ENCODE results near the gene LRAT. TPM values are rescaled to one million over a fixed set of nuclear protein-coding genes. Genes with fewer than 3 reads are reported as not detected.

Gene LRAT
- total RNA-seq, 1 donor from 2014 or later = not detected

DNA sequence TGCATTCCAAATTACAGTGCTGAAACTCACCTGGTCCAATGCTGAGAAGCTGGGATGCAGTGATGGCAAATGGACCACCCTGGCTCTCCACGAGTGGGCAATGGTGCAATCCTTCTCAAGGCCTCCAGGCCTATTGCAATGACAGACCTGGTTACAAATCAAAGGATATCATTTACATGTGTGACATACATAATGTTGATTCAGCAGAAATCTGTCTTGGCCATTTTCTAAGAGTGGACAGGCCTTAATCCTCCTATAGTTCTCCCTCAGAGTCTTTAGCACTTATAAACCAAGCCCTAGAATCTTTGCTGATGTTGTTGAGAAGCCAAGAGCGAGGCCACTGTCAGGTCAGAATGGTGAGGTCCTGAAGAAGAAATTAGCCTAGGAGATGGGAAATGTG is 17.1 kb downstream of the LRAT start:
- H3K36me3 Mint-ChIP-seq (ENCODE audit: unreplicated experiment) = no peaks in the 10 kb centered on the region
- no peaks in the 10 kb centered on the region for H3K9me3 Mint-ChIP-seq (ENCODE audit: unreplicated experiment)
- DNase-seq (ENCODE audit: extremely low spot score, unreplicated experiment) = no peak
- no peak overlapping the region for H3K4me3 Mint-ChIP-seq (ENCODE audit: unreplicated experiment)
- H3K4me1 Mint-ChIP-seq (ENCODE audit: unreplicated experiment) = no peaks in the 10 kb centered on the region
- no peaks in the 10 kb centered on the region for H3K27me3 Mint-ChIP-seq (ENCODE audit: unreplicated experiment)
- TF ChIP-seq, protein P1, sequence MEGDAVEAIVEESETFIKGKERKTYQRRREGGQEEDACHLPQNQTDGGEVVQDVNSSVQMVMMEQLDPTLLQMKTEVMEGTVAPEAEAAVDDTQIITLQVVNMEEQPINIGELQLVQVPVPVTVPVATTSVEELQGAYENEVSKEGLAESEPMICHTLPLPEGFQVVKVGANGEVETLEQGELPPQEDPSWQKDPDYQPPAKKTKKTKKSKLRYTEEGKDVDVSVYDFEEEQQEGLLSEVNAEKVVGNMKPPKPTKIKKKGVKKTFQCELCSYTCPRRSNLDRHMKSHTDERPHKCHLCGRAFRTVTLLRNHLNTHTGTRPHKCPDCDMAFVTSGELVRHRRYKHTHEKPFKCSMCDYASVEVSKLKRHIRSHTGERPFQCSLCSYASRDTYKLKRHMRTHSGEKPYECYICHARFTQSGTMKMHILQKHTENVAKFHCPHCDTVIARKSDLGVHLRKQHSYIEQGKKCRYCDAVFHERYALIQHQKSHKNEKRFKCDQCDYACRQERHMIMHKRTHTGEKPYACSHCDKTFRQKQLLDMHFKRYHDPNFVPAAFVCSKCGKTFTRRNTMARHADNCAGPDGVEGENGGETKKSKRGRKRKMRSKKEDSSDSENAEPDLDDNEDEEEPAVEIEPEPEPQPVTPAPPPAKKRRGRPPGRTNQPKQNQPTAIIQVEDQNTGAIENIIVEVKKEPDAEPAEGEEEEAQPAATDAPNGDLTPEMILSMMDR (IDR thresholded peaks at IDR 0.05) = no peak
- H3K27ac Mint-ChIP-seq (ENCODE audit: unreplicated experiment) = no peak overlapping the region

DNA sequence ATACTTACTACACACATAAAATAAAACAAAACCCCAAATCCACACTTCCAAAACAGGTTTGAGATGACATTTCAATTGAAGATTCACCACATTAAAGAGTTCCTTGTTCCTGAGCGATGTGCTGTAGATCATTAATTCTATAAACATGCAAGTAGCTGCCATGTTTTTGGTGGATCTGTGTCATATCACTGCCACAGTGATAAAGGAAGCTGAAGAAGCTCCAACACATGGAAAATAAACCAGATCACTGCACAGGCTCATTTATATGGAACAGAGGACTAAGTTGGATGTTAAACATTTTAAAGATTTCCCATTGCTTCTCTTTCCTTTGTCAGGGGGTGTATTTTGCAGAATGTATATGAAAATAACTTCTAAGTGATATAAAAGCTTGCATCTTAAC is 34.5 kb downstream of the LRAT start:
- Mint-ChIP-seq H3K36me3 (ENCODE audit: unreplicated experiment) (no peaks in the 10 kb centered on the region), H3K27ac (ENCODE audit: unreplicated experiment) (no peak overlapping the region), H3K9me3 (ENCODE audit: unreplicated experiment) (peaks cover 4% of the 10 kb centered on the region), H3K4me3 (ENCODE audit: unreplicated experiment) (no peak overlapping the region), H3K27me3 (ENCODE audit: unreplicated experiment) (peaks cover 3% of the 10 kb centered on the region), H3K4me1 (ENCODE audit: unreplicated experiment) (no peaks in the 10 kb centered on the region)
- DNase-seq (ENCODE audit: extremely low spot score, unreplicated experiment) = no peak
- TF ChIP-seq, protein P1 (IDR thresholded peaks at IDR 0.05) = no peak

DNA sequence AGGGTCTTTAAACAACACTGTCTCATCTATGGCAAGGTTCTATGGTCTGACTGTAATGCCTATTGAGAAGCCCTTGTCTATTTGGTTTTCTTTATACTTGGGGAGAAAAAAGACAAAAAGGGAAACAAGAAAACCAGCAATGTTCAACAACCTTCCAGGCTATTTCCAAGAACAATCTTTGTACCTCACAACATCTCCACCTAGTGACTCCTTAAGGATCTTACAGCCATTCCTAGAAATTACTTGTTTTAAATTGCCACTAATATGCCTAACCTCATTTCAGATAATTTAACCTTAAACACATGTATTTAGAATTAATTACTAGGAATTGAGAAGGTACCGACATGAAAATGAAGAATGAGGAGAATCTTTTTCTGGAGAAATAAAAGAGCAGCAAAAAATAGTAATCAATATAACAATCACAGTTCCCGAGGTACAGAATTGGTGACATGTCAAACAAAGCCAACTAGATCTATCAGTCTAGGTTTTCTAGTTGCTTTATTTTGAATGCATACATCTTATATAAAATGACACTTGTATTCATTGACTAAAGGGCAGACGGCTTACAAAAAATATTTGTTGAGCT is 35.7 kb downstream of the LRAT start:
- no peaks in the 10 kb centered on the region for H3K4me1 Mint-ChIP-seq (ENCODE audit: unreplicated experiment)
- H3K4me3 Mint-ChIP-seq (ENCODE audit: unreplicated experiment) = no peak overlapping the region
- TF ChIP-seq, protein P1 (IDR thresholded peaks at IDR 0.05) = peak; percentile 58
- peaks cover 4% of the 10 kb centered on the region for H3K27me3 Mint-ChIP-seq (ENCODE audit: unreplicated experiment)
- no peak for DNase-seq (ENCODE audit: extremely low spot score, unreplicated experiment)
- H3K9me3 Mint-ChIP-seq (ENCODE audit: unreplicated experiment) = no peaks in the 10 kb centered on the region
- H3K36me3 Mint-ChIP-seq (ENCODE audit: unreplicated experiment) = no peaks in the 10 kb centered on the region
- no peak overlapping the region for H3K27ac Mint-ChIP-seq (ENCODE audit: unreplicated experiment)

GRCh38 chr4:154781126-154781982 is 37.6 kb downstream of the LRAT start, which contains the start of gene RBM46:
Gene RBM46, plus strand, starts transcription at chr4:154781272. Its CDS starts 15,481 bp downstream, at chr4:154796753.
- peak; percentile 84 for DNase-seq (ENCODE audit: extremely low spot score, unreplicated experiment)
- Mint-ChIP-seq H3K27me3 (ENCODE audit: unreplicated experiment) (peaks cover 6% of the 10 kb centered on the region), H3K36me3 (ENCODE audit: unreplicated experiment) (no peaks in the 10 kb centered on the region), H3K4me1 (ENCODE audit: unreplicated experiment) (no peaks in the 10 kb centered on the region), H3K4me3 (ENCODE audit: unreplicated experiment) (no peak within 1 kb of the TSS), H3K9me3 (ENCODE audit: unreplicated experiment) (no peaks in the 10 kb centered on the region), H3K27ac (ENCODE audit: unreplicated experiment) (no peak within 1 kb of the TSS)
- TF ChIP-seq, protein P1 (IDR thresholded peaks at IDR 0.05) = no peak

DNA sequence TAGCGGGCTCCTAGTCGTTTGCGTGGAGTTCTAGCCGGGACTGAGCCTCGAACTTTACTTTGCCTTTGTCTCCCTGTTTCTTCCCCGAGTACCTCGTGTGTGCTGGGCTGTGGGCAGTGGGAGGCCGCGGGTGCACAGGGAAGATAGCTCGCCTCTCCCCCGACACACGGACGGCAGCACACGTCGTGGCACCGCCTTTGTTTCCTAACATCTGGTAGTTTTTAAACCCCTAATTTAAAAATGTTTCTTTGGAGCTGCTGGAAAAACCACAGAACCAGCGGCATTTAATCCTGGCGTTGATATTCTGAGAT is 38.1 kb downstream of the LRAT start:
- no peak for DNase-seq (ENCODE audit: extremely low spot score, unreplicated experiment)
- Mint-ChIP-seq H3K4me1 (ENCODE audit: unreplicated experiment) (no peaks in the 10 kb centered on the region), H3K27ac (ENCODE audit: unreplicated experiment) (no peak overlapping the region), H3K36me3 (ENCODE audit: unreplicated experiment) (no peaks in the 10 kb centered on the region), H3K27me3 (ENCODE audit: unreplicated experiment) (peaks cover 6% of the 10 kb centered on the region), H3K4me3 (ENCODE audit: unreplicated experiment) (no peak overlapping the region), H3K9me3 (ENCODE audit: unreplicated experiment) (no peaks in the 10 kb centered on the region)
- TF ChIP-seq, protein P1 (IDR thresholded peaks at IDR 0.05) = no peak
